Nephron (organoid): Measurements from ENCODE around the gene TMEM38A.
"Not testable (repeated sequence)": the region's sequence is repeated elsewhere in the genome, so short reads cannot be mapped to it uniquely, and the experiment has no call there.

Experiments used
- H3K27ac Mint-ChIP-seq, 3 experiments: 2 replicates each; pipeline ENCODE4 v1.8.0; 2020; ENCODE audit warnings: mixed read lengths in 3 of 3, mild to moderate bottlenecking in 2 of 3, moderate library complexity in 1 of 3
- H3K27me3 Mint-ChIP-seq: 2 replicates; pipeline ENCODE4 v1.8.0; 2021; ENCODE audit warnings: low read depth, mild to moderate bottlenecking, moderate library complexity, mixed read lengths
- H3K36me3 Mint-ChIP-seq: 2 replicates; pipeline ENCODE4 v1.8.0; 2020; ENCODE audit warnings: low read depth, mixed read lengths
- H3K4me1 Mint-ChIP-seq: 2 replicates; pipeline ENCODE4 v1.8.0; 2020; ENCODE audit warnings: mixed read lengths
- H3K4me3 Mint-ChIP-seq, 3 experiments: 2 replicates each; pipeline ENCODE4 v1.8.0; 2020; ENCODE audit warnings: mild to moderate bottlenecking in 3 of 3, mixed read lengths in 3 of 3, moderate library complexity in 2 of 3
- H3K9me3 Mint-ChIP-seq: 2 replicates; pipeline ENCODE4 v1.8.0; 2020; ENCODE audit warnings: mixed read lengths
- CTCF ChIP-seq, 3 experiments: fragments of 200-600 bp; sonication (generic); IDR thresholded peaks; one replicate each; pipeline ENCODE4 v1.5.0; 2021; ENCODE audit warnings: antibody characterized with exemption in 3 of 3; ENCODE audit not compliant: unreplicated experiment in 3 of 3

Gene TMEM38A

GRCh38 chr19:16638666-16639065 lies 22.3 kb upstream of the TMEM38A start:
- no peak for TF ChIP-seq CTCF (IDR thresholded peaks at IDR 0.05; ENCODE audit: unreplicated experiment in 3 of 3)
- H3K27ac Mint-ChIP-seq = no peak overlapping the region
- H3K9me3 Mint-ChIP-seq = no peaks in the 10 kb centered on the region

GRCh38 chr19:16640951-16641350 lies 20.0 kb upstream of the TMEM38A start:
- H3K4me1 Mint-ChIP-seq = peaks cover 4% of the 10 kb centered on the region
- H3K27me3 Mint-ChIP-seq = no peaks in the 10 kb centered on the region
- H3K36me3 Mint-ChIP-seq = peaks cover 69% of the 10 kb centered on the region
- TF ChIP-seq CTCF (IDR thresholded peaks at IDR 0.05; ENCODE audit: unreplicated experiment in 3 of 3) = no peak
- H3K9me3 Mint-ChIP-seq = no peaks in the 10 kb centered on the region
- no peak overlapping the region for H3K4me3 Mint-ChIP-seq
- H3K27ac Mint-ChIP-seq = no peak overlapping the region

More at GRCh38 chr19:16638666-16639065, 22.3 kb upstream of the TMEM38A start:
- H3K27me3 Mint-ChIP-seq = no peaks in the 10 kb centered on the region
- peaks cover 4% of the 10 kb centered on the region for H3K4me1 Mint-ChIP-seq
- no peak overlapping the region for H3K4me3 Mint-ChIP-seq
- peaks cover 57% of the 10 kb centered on the region for H3K36me3 Mint-ChIP-seq

- H3K36me3 Mint-ChIP-seq = peaks cover 69% of the 10 kb centered on the region
These were observed 19.2 kb upstream of the TMEM38A start for GRCh38 chr19:16641695-16642094.

GRCh38 chr19:16645140-16645539 lies 15.8 kb upstream of the TMEM38A start:
- H3K4me1 Mint-ChIP-seq = no peaks in the 10 kb centered on the region
- no peak overlapping the region for H3K27ac Mint-ChIP-seq
- H3K4me3 Mint-ChIP-seq = no peak overlapping the region
- no peaks in the 10 kb centered on the region for H3K27me3 Mint-ChIP-seq
- no peaks in the 10 kb centered on the region for H3K9me3 Mint-ChIP-seq
- H3K36me3 Mint-ChIP-seq = peaks cover 67% of the 10 kb centered on the region
- TF ChIP-seq CTCF (IDR thresholded peaks at IDR 0.05; ENCODE audit: unreplicated experiment in 3 of 3) = no peak

More at GRCh38 chr19:16641695-16642094, 19.2 kb upstream of the TMEM38A start:
- no peak for TF ChIP-seq CTCF (IDR thresholded peaks at IDR 0.05; ENCODE audit: unreplicated experiment in 3 of 3)
- Mint-ChIP-seq H3K9me3 (no peaks in the 10 kb centered on the region), H3K4me1 (peaks cover 4% of the 10 kb centered on the region), H3K27ac (no peak overlapping the region), H3K4me3 (no peak overlapping the region), H3K27me3 (no peaks in the 10 kb centered on the region)

GRCh38 chr19:16649734-16650133 lies 11.2 kb upstream of the TMEM38A start:
- TF ChIP-seq CTCF (IDR thresholded peaks at IDR 0.05; ENCODE audit: unreplicated experiment in 3 of 3) = no peak
- Mint-ChIP-seq H3K27me3 (no peaks in the 10 kb centered on the region), H3K9me3 (no peaks in the 10 kb centered on the region), H3K27ac (no peak overlapping the region), H3K4me3 (no peak overlapping the region), H3K4me1 (no peaks in the 10 kb centered on the region), H3K36me3 (peaks cover 67% of the 10 kb centered on the region)

- H3K4me1 Mint-ChIP-seq = no peaks in the 10 kb centered on the region
- no peak for TF ChIP-seq CTCF (IDR thresholded peaks at IDR 0.05; ENCODE audit: unreplicated experiment in 3 of 3)
These were observed 10.1 kb upstream of the TMEM38A start for GRCh38 chr19:16650821-16651220.

GRCh38 chr19:16651421-16652188 lies 9.3 kb upstream of the TMEM38A start:
- not testable (repeated sequence) for H3K4me3 Mint-ChIP-seq, H3K27me3 Mint-ChIP-seq, H3K4me1 Mint-ChIP-seq, H3K27ac Mint-ChIP-seq, H3K9me3 Mint-ChIP-seq
- H3K36me3 Mint-ChIP-seq = peaks cover 70% of the 10 kb centered on the region

More at GRCh38 chr19:16650821-16651220, 10.1 kb upstream of the TMEM38A start:
- no peaks in the 10 kb centered on the region for H3K9me3 Mint-ChIP-seq
- H3K4me3 Mint-ChIP-seq = no peak overlapping the region
- peaks cover 64% of the 10 kb centered on the region for H3K36me3 Mint-ChIP-seq
- no peaks in the 10 kb centered on the region for H3K27me3 Mint-ChIP-seq
- no peak overlapping the region for H3K27ac Mint-ChIP-seq
